ENCODE measurements around the gene DRC1. TPM values are rescaled to one million over a fixed set of nuclear protein-coding genes. Genes with fewer than 3 reads are reported as not detected.

The DRC1 gene
- total RNA-seq, 4 donors from 2014 or later = not detected

GRCh38 chr2:26442707-26443106 lies 41.0 kb downstream of the DRC1 start:
- ATAC-seq (ENCODE audit: low FRiP score) = no peak
- DNase-seq (ENCODE audit: low spot score) = no peak
- TF ChIP-seq CTCF (IDR thresholded peaks at IDR 0.05) = no peak

GRCh38 chr2:26444236-26444635 lies 42.5 kb downstream of the DRC1 start:
- no peak for DNase-seq (ENCODE audit: low spot score)
- no peak for TF ChIP-seq CTCF (IDR thresholded peaks at IDR 0.05)
- no peak for ATAC-seq (ENCODE audit: low FRiP score)

DNA sequence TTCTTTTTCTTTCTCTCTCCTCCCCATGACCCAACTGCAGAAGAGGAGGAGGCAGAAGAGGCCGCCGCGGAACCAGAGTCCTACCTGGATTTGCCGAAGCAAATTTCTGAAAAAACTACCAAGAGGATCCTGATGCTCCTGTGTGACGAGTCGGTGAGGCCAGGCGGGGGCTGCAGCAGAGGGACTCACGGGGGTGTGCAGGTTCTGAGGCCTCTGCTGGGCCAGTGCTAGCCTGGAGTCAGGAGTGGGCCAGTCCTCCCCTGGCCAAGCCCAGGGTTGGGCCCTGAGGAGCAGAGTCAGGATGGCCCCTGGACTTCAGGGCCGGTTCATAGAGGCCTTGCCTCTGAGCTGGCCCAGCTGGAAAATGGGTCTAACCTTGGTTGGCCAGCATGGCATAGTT lies 46.9 kb downstream of the DRC1 start:
- no peak for DNase-seq (ENCODE audit: low spot score)

GRCh38 chr2:26449278-26450030 lies 47.7 kb downstream of the DRC1 start:
- no peak for TF ChIP-seq CTCF (IDR thresholded peaks at IDR 0.05)
- ATAC-seq (ENCODE audit: low FRiP score) = no peak

More for the DNA sequence above, 46.9 kb downstream of the DRC1 start:
- no peak for TF ChIP-seq CTCF (IDR thresholded peaks at IDR 0.05)
- no peak for ATAC-seq (ENCODE audit: low FRiP score)

DNA sequence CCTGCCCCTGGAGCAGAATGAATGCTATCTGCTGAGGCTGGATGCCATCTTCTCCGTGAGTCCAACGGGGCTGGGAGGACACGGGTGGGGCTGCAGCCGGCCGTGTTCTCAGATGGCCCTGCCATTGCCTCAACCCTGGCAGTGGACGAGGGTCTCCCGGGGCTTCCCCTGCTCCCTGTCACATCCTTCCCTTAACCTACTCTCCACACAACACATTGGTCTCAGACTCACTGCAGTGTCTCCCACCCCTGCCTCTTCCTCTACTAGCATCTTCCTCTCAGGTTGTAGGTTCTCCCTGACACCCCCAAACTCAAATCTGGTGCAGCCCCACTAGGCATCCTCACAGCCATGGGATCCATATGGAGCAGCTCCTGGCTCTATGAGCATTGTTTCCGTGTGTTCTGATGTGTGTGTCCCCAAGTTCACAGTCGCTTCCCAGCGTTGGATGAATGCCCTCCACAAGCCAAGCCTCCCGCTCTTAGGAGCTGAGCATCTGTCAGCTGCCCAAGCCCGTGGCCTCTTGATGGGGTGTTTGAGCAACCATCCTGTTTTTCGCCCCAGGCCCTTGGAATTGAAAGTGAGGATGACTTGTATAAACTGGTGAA lies 48.4 kb downstream of the DRC1 start:
- DNase-seq (ENCODE audit: low spot score) (no peak), ATAC-seq (ENCODE audit: low FRiP score) (no peak)
- TF ChIP-seq CTCF (IDR thresholded peaks at IDR 0.05) = no peak

More at GRCh38 chr2:26449278-26450030, 47.7 kb downstream of the DRC1 start:
- DNase-seq (ENCODE audit: low spot score) = no peak

GRCh38 chr2:26451700-26452099 lies 50.0 kb downstream of the DRC1 start:
- no peak for TF ChIP-seq CTCF (IDR thresholded peaks at IDR 0.05)
- ATAC-seq (ENCODE audit: low FRiP score) (no peak), DNase-seq (ENCODE audit: low spot score) (no peak)
